Activated CD4-positive, alpha-beta T cell treated with anti-CD3 and anti-CD28 coated beads, Interleukin-2, amount 50 U/mL, for 48 hours (primary cell): ENCODE results near the gene ATG12.
A peak's percentile ranks its signal among the peaks of the same experiment; 100 is the strongest.
"Not testable (repeated sequence)": the region's sequence is repeated elsewhere in the genome, so short reads cannot be mapped to it uniquely, and the experiment has no call there.

Experiments used
- DNase-seq, 2 experiments: peaks; one replicate each; pipeline ENCODE4 v3.0.0-alpha.2; 2020

The ATG12 gene

GRCh38 chr5:115842089-115842935 lies 947 bp upstream of the ATG12 start:
- peak; percentile 25 to 27 for DNase-seq

GRCh38 chr5:115840873-115841272 lies 492 bp downstream of the ATG12 start:
- no peak for DNase-seq

GRCh38 chr5:115838885-115839518 lies 2.4 kb downstream of the ATG12 start:
- peak; percentile 13 to 23 for DNase-seq

- no peak for DNase-seq
These were observed 5.9 kb downstream of the ATG12 start for GRCh38 chr5:115835481-115835880.

- DNase-seq: no peak
These were observed 10.1 kb downstream of the ATG12 start for GRCh38 chr5:115831163-115831768.

- no peak for DNase-seq
These were observed 11.5 kb downstream of the ATG12 start for GRCh38 chr5:115829913-115830312.

GRCh38 chr5:115825948-115826347 lies 15.4 kb downstream of the ATG12 start:
- no peak for DNase-seq

- not testable (repeated sequence) for DNase-seq
These were observed 16.4 kb downstream of the ATG12 start for GRCh38 chr5:115824983-115825382.

GRCh38 chr5:115820846-115821245 lies 20.5 kb downstream of the ATG12 start:
- no peak for DNase-seq

GRCh38 chr5:115818821-115819220 lies 22.5 kb downstream of the ATG12 start:
- DNase-seq: no peak

- no peak for DNase-seq
These were observed 24.0 kb downstream of the ATG12 start for GRCh38 chr5:115817386-115817785.

- peak; percentile 29 to 41 for DNase-seq
These were observed 24.9 kb downstream of the ATG12 start, which contains the start of gene CDO1 for GRCh38 chr5:115816226-115817081. TSS of gene CDO1 (minus strand) at chr5:115816659. CDS start at chr5:115816397, 262 bp downstream.

- no peak for DNase-seq
These were observed 25.6 kb downstream of the ATG12 start for GRCh38 chr5:115815693-115816225.

GRCh38 chr5:115815006-115815692 lies 26.2 kb downstream of the ATG12 start:
- no peak for DNase-seq

GRCh38 chr5:115813719-115814118 lies 27.6 kb downstream of the ATG12 start:
- no peak for DNase-seq

- DNase-seq: no peak
These were observed 29.0 kb downstream of the ATG12 start for GRCh38 chr5:115812372-115812771.

GRCh38 chr5:115811406-115811805 lies 30.0 kb downstream of the ATG12 start:
- DNase-seq: no peak

- no peak for DNase-seq
These were observed 30.6 kb downstream of the ATG12 start for GRCh38 chr5:115810761-115811160.

GRCh38 chr5:115809946-115810345 lies 31.4 kb downstream of the ATG12 start:
- DNase-seq: no peak

- DNase-seq: not testable (repeated sequence)
These were observed 33.3 kb downstream of the ATG12 start for GRCh38 chr5:115808066-115808465.

GRCh38 chr5:115807654-115808052 lies 33.7 kb downstream of the ATG12 start:
- no peak for DNase-seq
